Stomach (tissue), 9 donors: Measurements from ENCODE around the gene TRAF6. TPM values are rescaled to one million over a fixed set of nuclear protein-coding genes. Genes with fewer than 3 reads are reported as not detected.

Source experiments
- DNase-seq, 2 donors: peaks; one replicate each; pipeline versions ENCODE4 v3.0.0 to v3.0.0-alpha.2; 2013 to 2019
- H3K27ac ChIP-seq, 5 donors: fragments of 200-600 bp in 4 of 5; sonication (generic) in 4 of 5; one replicate each; pipeline ENCODE4 v1.5.1; 2013 to 2019; ENCODE audit warnings: mild to moderate bottlenecking in 1 of 5, moderate library complexity in 1 of 5
- H3K27me3 ChIP-seq, 3 donors: fragments of 200-600 bp; sonication (generic); one replicate each; pipeline ENCODE4 v1.5.1; 2017 to 2019; ENCODE audit warnings: mixed run types in 1 of 3
- H3K36me3 ChIP-seq, 4 donors: fragments of 200-600 bp; sonication (generic); 1 replicate in 3 of 4; 2 replicates in 1 of 4; pipeline ENCODE4 v1.5.1; 2016 to 2019
- H3K4me1 ChIP-seq, 4 donors: fragments of 200-600 bp; sonication (generic); one replicate each; pipeline ENCODE4 v1.5.1; 2016 to 2019
- H3K4me3 ChIP-seq, 4 donors: fragments of 200-600 bp; sonication (generic) in 3 of 4; one replicate each; pipeline ENCODE4 v1.5.1; 2016 to 2019; ENCODE audit warnings: mild to moderate bottlenecking in 1 of 4
- H3K9me3 ChIP-seq, 4 donors: fragments of 200-600 bp; sonication (generic); one replicate each; pipeline ENCODE4 v1.5.1; 2016 to 2019
- EP300 ChIP-seq: sonication (generic); formaldehyde crosslinking; IDR thresholded peaks from one replicate; pipeline ENCODE4 v1.6.1; 2017; ENCODE audit warnings: antibody characterized with exemption
- POLR2A ChIP-seq, 4 donors: fragments of 450-650 bp; IDR thresholded peaks; one replicate each; pipeline ENCODE4 v1.6.1; 2016; ENCODE audit warnings: antibody characterized with exemption in 4 of 4, control low read depth in 2 of 4, mild to moderate bottlenecking in 1 of 4, moderate library complexity in 1 of 4
- POLR2AphosphoS5 ChIP-seq, 3 donors: sonication (generic); formaldehyde crosslinking; IDR thresholded peaks; one replicate each; pipeline ENCODE4 v1.6.1; 2016; ENCODE audit warnings: antibody characterized with exemption in 3 of 3
- WGBS, 5 donors: extraction: QIAGEN DNeasy Blood & Tissue Kit in 3 of 5; methylation state at CpG; one replicate each; pipeline versions ENCODE4 v1.1.5 to v1.1.7; 2013 to 2018; 5-methylcytosine and 5-hydroxymethylcytosine counted together
- intact Hi-C: fragments of 100-400 bp; cut with DNase I; formaldehyde crosslinking; loops from one replicate; pipeline ENCODE4 v1.15.1; 2023; ENCODE audit warnings: low total_unique reads
- polyA plus RNA-seq, 3 donors: library from polyadenylated mRNA; stranded (reverse); fragments of 200-250 nt; gene quantifications; one replicate each; pipeline ENCODE4 v1.2.3, GENCODE V29; 2013
- total RNA-seq, 5 donors: library from RNA; depleted of rRNA; stranded (reverse); fragments of >200 nt; gene quantifications; one replicate each; pipeline versions ENCODE4 v1.1.0 to v1.2.3, GENCODE V29; 2014 to 2016
- TF ChIP-seq, protein P1 (sequence below), 7 experiments: fragments of 450-650 bp in 4 of 7; fragments of 200-600 bp in 3 of 7; sonication (generic) in 3 of 7; IDR thresholded peaks; one replicate each; pipeline ENCODE4 v1.5.1; 2016 to 2019; ENCODE audit warnings: antibody characterized with exemption in 7 of 7, control low read depth in 2 of 7, mild to moderate bottlenecking in 1 of 7
- donor health status: healthy with polysubstance abuse.
- donor health status: Bipolar disorder and iron deficiency.
- donor health status: healthy.

The TRAF6 gene
- total and polyA plus RNA-seq, 8 donors = 1.2 to 19.2 (median 4.7) TPM

GRCh38 chr11:36510594-36510942 lies 496 bp upstream of the TRAF6 start:
- Histone ChIP-seq H3K4me3 (peak overlapping the region; percentile 72 to 92 (median 85)), H3K9me3 (peaks cover 0 to 11% (median 8%) of the 10 kb centered on the region in 4 donors), H3K27me3 (no peaks in the 10 kb centered on the region), H3K27ac (peak overlapping the region; percentile 90 to 97 (median 95)), H3K36me3 (no peaks in the 10 kb centered on the region), H3K4me1 (peaks cover 8 to 28% (median 21%) of the 10 kb centered on the region in 4 donors)
- intact Hi-C loops = no loop called here
- no peak for DNase-seq
- TF ChIP-seq POLR2A (IDR thresholded peaks at IDR 0.05) (no peak), POLR2AphosphoS5 (IDR thresholded peaks at IDR 0.05) (no peak), EP300 (no peak)
- TF ChIP-seq, protein P1, sequence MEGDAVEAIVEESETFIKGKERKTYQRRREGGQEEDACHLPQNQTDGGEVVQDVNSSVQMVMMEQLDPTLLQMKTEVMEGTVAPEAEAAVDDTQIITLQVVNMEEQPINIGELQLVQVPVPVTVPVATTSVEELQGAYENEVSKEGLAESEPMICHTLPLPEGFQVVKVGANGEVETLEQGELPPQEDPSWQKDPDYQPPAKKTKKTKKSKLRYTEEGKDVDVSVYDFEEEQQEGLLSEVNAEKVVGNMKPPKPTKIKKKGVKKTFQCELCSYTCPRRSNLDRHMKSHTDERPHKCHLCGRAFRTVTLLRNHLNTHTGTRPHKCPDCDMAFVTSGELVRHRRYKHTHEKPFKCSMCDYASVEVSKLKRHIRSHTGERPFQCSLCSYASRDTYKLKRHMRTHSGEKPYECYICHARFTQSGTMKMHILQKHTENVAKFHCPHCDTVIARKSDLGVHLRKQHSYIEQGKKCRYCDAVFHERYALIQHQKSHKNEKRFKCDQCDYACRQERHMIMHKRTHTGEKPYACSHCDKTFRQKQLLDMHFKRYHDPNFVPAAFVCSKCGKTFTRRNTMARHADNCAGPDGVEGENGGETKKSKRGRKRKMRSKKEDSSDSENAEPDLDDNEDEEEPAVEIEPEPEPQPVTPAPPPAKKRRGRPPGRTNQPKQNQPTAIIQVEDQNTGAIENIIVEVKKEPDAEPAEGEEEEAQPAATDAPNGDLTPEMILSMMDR (IDR thresholded peaks at IDR 0.05) = no peak
- WGBS, 5 donors = 4 to 11% (median 10%) methylated on average over 8 of the region's 8 CpGs

- peak in 1 of 2 donors; percentile 69 for DNase-seq
- Histone ChIP-seq H3K36me3 (no peaks in the 10 kb centered on the region), H3K27ac (peak overlapping the region; percentile 90 to 97 (median 95)), H3K9me3 (peaks cover 0 to 8% (median 6%) of the 10 kb centered on the region in 4 donors), H3K4me3 (peak overlapping the region; percentile 72 to 92 (median 85)), H3K4me1 (peaks cover 8 to 36% (median 25%) of the 10 kb centered on the region in 4 donors), H3K27me3 (no peaks in the 10 kb centered on the region)
- WGBS, 5 donors = 0 to 1% (median 0%) methylated on average over 15 of the region's 15 CpGs
- intact Hi-C loops = no loop called here
- TF ChIP-seq POLR2AphosphoS5 (IDR thresholded peaks at IDR 0.05) (no peak), EP300 (no peak), POLR2A (IDR thresholded peaks at IDR 0.05) (no peak)
- TF ChIP-seq, protein P1 (IDR thresholded peaks at IDR 0.05) = no peak
These were observed 852 bp downstream of the TRAF6 start for GRCh38 chr11:36509201-36509639.

GRCh38 chr11:36508743-36509142 lies 1.3 kb downstream of the TRAF6 start:
- Histone ChIP-seq H3K27me3 (no peaks in the 10 kb centered on the region), H3K36me3 (no peaks in the 10 kb centered on the region), H3K4me1 (peaks cover 8 to 40% (median 25%) of the 10 kb centered on the region in 4 donors), H3K4me3 (peak overlapping the region; percentile 72 to 92 (median 85)), H3K9me3 (peaks cover 0 to 3% (median 2%) of the 10 kb centered on the region in 4 donors), H3K27ac (peak overlapping the region in 4 of 5 donors; percentile 90 to 96 (median 92))
- WGBS, 5 donors = 10 to 20% (median 13%) methylated on average over 3 of the region's 3 CpGs
- intact Hi-C loops = no loop called here
- peak in 1 of 2 donors; percentile 20 for DNase-seq
- TF ChIP-seq, protein P1 (IDR thresholded peaks at IDR 0.05) = no peak

- H3K27ac ChIP-seq = peak overlapping the region in 4 of 5 donors; percentile 90 to 96 (median 92)
- intact Hi-C loops = no loop called here
- WGBS, 5 donors = 43 to 53% (median 48%) methylated on average over 7 of the region's 7 CpGs
- H3K4me1 ChIP-seq = peaks cover 8 to 48% (median 29%) of the 10 kb centered on the region in 4 donors
- H3K36me3 ChIP-seq = no peaks in the 10 kb centered on the region
- DNase-seq = no peak
- H3K4me3 ChIP-seq = peak overlapping the region in 3 of 4 donors; percentile 80 to 92 (median 90)
- TF ChIP-seq POLR2A (IDR thresholded peaks at IDR 0.05) = no peak
- TF ChIP-seq, protein P1 (IDR thresholded peaks at IDR 0.05) = no peak
- TF ChIP-seq POLR2AphosphoS5 (IDR thresholded peaks at IDR 0.05) = no peak
- TF ChIP-seq EP300 = no peak
- no peaks in the 10 kb centered on the region for H3K27me3 ChIP-seq
- H3K9me3 ChIP-seq = no peaks in the 10 kb centered on the region
These were observed 2.1 kb downstream of the TRAF6 start for GRCh38 chr11:36507824-36508489.
